Measurements from ENCODE around the gene ZNF234.

ZNF234 gene

DNA sequence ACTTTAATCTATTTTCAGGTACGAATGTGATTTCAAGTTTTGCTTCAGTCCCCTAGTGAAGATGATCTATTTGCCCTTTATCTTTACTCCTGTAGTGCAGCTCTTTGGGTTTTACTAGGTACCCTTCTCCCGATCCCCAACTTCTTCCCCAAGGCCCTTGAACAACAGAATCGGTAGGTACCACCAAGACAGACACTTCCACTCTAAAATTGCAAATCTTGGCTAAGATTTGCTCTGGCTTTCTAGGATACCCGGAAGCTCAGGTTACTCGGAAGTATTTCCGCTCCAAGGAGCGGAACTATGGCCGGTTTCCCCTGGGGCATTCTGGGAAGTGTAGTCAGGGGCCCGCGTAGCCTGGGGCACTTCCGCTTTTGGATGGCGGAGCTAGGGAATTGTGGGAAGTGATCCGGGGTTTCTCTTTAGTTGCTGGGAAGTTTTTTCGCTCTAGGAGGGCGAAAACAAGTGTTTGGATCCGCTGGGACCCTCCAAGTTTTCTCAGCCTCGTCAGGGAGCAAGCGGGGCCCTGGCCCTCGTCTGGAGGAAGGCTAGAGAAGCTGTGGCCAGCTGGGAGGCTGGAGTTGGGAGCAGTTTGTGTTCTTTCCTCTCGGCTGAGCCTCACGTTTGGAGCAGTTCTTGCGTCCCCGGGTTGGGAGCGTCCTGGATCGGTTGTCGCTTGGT is 65.9 kb downstream of the ZNF234 start:
- DNase-seq: peak; percentile 79
- peak overlapping the region; percentile 98 for H3K27ac Mint-ChIP-seq
- H3K36me3 Mint-ChIP-seq (ENCODE audit: low read depth): peaks cover 12% of the 10 kb centered on the region
- peaks cover 20% of the 10 kb centered on the region for H3K4me1 Mint-ChIP-seq
- peaks cover 26% of the 10 kb centered on the region for H3K27me3 Mint-ChIP-seq (ENCODE audit: low read depth, poor library complexity)
- TF ChIP-seq, protein P1, sequence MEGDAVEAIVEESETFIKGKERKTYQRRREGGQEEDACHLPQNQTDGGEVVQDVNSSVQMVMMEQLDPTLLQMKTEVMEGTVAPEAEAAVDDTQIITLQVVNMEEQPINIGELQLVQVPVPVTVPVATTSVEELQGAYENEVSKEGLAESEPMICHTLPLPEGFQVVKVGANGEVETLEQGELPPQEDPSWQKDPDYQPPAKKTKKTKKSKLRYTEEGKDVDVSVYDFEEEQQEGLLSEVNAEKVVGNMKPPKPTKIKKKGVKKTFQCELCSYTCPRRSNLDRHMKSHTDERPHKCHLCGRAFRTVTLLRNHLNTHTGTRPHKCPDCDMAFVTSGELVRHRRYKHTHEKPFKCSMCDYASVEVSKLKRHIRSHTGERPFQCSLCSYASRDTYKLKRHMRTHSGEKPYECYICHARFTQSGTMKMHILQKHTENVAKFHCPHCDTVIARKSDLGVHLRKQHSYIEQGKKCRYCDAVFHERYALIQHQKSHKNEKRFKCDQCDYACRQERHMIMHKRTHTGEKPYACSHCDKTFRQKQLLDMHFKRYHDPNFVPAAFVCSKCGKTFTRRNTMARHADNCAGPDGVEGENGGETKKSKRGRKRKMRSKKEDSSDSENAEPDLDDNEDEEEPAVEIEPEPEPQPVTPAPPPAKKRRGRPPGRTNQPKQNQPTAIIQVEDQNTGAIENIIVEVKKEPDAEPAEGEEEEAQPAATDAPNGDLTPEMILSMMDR (IDR thresholded peaks at IDR 0.05): no peak
- peak overlapping the region; percentile 92 for H3K4me3 Mint-ChIP-seq
- peaks cover 81% of the 10 kb centered on the region for H3K9me3 Mint-ChIP-seq

All from nephron progenitor cell (in vitro differentiated cells).